ENCODE measurements around the gene CXorf65. TPM values are rescaled to one million over a fixed set of nuclear protein-coding genes. Genes with fewer than 3 reads are reported as not detected.

Gene CXorf65
- total RNA-seq, 1 donor from 2014 or later, result not detected

DNA sequence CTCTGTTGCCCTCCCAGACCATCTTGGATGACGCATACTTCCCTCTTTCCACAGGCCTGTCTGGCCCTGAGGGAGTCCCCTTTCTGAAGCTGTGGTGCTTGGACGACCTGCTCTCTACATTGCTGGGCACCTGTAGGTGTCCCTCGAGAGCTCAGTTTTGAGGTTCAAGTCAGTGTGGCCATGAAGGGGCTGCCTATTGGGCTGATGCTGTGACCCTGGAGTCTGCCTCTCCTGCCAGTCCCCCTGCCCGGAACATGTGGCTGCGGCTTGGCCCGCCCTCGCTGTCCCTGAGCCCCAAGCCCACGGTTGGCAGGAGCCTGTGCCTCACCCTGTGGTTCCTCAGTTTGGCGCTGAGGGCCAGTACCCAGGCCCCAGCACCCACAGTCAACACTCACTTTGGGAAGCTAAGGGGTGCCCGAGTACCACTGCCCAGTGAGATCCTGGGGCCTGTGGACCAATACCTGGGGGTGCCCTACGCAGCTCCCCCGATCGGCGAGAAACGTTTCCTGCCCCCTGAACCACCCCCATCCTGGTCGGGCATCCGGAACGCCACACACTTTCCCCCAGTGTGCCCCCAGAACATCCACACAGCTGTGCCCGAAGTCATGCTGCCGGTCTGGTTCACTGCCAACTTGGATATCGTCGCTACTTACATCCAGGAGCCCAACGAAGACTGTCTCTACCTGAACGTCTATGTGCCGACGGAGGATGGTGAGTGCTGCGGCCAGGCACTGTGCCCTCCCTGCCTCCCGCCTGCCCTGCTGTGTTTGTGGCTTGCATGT is 41.1 kb upstream of the CXorf65 start:
- intact Hi-C loops (cut with DNase I), result no loop called here
- no peaks in the 10 kb centered on the region for H3K36me3 ChIP-seq
- no peaks in the 10 kb centered on the region for H3K4me1 ChIP-seq
- DNase-seq (ENCODE audit: low spot score in 2 of 2), result no peak
- H3K9me3 ChIP-seq, result no peaks in the 10 kb centered on the region
- no peak overlapping the region for H3K27ac ChIP-seq
- TF ChIP-seq, protein P1, sequence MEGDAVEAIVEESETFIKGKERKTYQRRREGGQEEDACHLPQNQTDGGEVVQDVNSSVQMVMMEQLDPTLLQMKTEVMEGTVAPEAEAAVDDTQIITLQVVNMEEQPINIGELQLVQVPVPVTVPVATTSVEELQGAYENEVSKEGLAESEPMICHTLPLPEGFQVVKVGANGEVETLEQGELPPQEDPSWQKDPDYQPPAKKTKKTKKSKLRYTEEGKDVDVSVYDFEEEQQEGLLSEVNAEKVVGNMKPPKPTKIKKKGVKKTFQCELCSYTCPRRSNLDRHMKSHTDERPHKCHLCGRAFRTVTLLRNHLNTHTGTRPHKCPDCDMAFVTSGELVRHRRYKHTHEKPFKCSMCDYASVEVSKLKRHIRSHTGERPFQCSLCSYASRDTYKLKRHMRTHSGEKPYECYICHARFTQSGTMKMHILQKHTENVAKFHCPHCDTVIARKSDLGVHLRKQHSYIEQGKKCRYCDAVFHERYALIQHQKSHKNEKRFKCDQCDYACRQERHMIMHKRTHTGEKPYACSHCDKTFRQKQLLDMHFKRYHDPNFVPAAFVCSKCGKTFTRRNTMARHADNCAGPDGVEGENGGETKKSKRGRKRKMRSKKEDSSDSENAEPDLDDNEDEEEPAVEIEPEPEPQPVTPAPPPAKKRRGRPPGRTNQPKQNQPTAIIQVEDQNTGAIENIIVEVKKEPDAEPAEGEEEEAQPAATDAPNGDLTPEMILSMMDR (IDR thresholded peaks at IDR 0.05), result no peak
- no peaks in the 10 kb centered on the region for H3K27me3 ChIP-seq
- H3K4me3 ChIP-seq, result no peak overlapping the region

DNA sequence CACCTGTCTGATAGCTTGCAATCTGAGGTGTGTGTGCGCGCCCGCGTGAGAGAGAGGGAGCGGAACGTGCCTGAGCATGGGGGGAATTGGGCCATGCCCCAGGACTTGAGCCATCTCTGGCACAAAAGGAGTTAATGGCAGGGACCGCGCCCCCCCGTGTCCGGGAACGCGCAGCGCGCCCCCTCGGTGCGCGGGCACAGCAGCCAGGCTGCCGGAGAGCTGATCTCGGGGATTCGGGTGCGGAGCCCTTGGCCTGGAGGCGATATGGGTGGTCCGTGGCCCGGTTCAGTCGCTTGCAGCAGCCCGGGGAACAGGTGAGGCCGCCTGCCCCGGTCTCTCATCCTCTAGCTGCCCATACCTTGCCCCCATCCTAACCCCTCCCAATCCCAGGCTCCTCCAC is 38.1 kb upstream of the CXorf65 start, which contains the start of gene NLGN3:
Gene NLGN3 (plus strand): TSS at position 191 of the 400 bp plus-strand sequence. CDS start 2,909 bp downstream, outside the sequence.
- Histone ChIP-seq H3K27me3 (no peaks in the 10 kb centered on the region), H3K9me3 (no peaks in the 10 kb centered on the region)
- TF ChIP-seq, protein P1 (IDR thresholded peaks at IDR 0.05), result no peak

DNA sequence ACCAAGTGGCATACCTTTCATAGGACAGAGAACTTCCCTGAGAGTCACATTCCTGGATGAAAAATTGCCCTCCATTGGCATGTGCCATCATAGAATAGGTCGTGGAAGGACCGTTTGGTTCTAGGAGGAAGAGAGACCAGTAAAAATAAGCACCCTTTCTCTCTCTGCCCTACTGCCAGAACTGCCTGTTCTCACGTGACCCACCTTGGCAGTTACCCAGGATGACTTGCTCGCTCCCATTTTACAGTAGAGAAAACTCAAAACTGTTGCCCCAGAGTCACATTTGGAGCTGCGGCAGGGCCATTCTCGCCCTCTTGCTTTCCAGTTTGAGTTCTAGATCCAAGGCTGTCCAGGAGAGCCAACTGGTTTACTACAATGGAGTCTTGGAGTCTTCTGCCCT is 37.0 kb upstream of the CXorf65 start:
- DNase-seq (ENCODE audit: low spot score in 2 of 2), result peak in 1 of 2 donors; percentile 73
- Histone ChIP-seq H3K27ac (no peak overlapping the region), H3K36me3 (peaks cover 2 to 24% of the 10 kb centered on the region in 2 donors)

More for the DNA sequence above, 38.1 kb upstream of the CXorf65 start, which contains the start of gene NLGN3:
- no peak for DNase-seq (ENCODE audit: low spot score in 2 of 2)
- Histone ChIP-seq H3K36me3 (peaks cover 0 to 16% of the 10 kb centered on the region in 2 donors), H3K27ac (no peak within 1 kb of the TSS), H3K4me1 (no peaks in the 10 kb centered on the region), H3K4me3 (peak within 1 kb of the TSS; percentile 30 to 55)
- intact Hi-C loops (cut with DNase I), result no loop called here

DNA sequence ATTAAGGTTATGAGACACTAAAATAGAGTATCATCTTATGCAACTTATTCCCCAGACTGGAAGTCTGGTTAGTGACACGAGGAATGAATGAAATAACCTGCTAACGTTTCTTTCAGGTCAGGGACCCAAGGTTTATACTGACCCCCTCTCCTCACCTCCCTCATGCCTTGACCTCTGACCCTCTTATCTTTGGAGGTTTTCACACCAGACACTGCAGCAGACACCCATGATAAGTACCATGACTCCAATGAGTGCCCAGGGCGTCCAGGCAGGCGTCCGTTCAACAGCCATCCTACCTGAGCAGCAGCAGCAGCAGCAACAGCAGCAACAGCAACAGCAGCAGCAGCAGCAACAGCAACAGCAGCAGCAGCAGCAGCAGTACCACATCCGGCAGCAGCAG is 33.9 kb upstream of the CXorf65 start:
- DNase-seq (ENCODE audit: low spot score in 2 of 2), result no peak
- peaks cover 11 to 48% of the 10 kb centered on the region in 2 donors for H3K36me3 ChIP-seq
- TF ChIP-seq, protein P1 (IDR thresholded peaks at IDR 0.05), result no peak
- no peaks in the 10 kb centered on the region for H3K9me3 ChIP-seq
- no peaks in the 10 kb centered on the region for H3K27me3 ChIP-seq
- no peak overlapping the region for H3K27ac ChIP-seq
- intact Hi-C loops (cut with DNase I), result no loop called here
- no peak overlapping the region for H3K4me3 ChIP-seq
- H3K4me1 ChIP-seq, result no peaks in the 10 kb centered on the region

More for the DNA sequence above, 37.0 kb upstream of the CXorf65 start:
- intact Hi-C loops (cut with DNase I), result no loop called here
- no peaks in the 10 kb centered on the region for H3K9me3 ChIP-seq
- H3K4me3 ChIP-seq, result no peak overlapping the region
- no peaks in the 10 kb centered on the region for H3K4me1 ChIP-seq
- no peaks in the 10 kb centered on the region for H3K27me3 ChIP-seq
- TF ChIP-seq, protein P1 (IDR thresholded peaks at IDR 0.05), result no peak

DNA sequence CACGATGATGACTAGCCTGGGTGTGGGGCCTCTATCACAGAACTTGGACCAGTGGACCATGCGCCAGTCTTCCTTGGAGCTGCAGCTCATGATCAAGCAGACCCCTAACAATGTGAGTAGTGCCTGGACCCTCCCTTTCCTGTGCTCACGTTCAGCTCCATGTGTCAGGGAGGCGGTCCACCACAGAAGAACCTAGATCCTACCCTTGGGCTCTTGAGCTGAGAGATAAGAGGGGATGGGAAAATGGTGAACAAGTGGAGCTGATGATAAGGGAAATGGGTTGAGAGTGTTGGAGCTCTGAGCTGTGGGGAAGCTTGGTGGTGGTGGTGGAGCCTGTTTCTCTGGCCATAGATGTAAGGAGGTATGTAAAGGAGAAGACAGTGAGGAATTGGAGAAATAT is 25.0 kb upstream of the CXorf65 start:
- Histone ChIP-seq H3K27ac (no peak overlapping the region), H3K4me1 (no peaks in the 10 kb centered on the region), H3K9me3 (no peaks in the 10 kb centered on the region), H3K36me3 (peaks cover 25 to 81% of the 10 kb centered on the region in 2 donors), H3K27me3 (no peaks in the 10 kb centered on the region), H3K4me3 (no peak overlapping the region)
- TF ChIP-seq, protein P1 (IDR thresholded peaks at IDR 0.05), result no peak
- DNase-seq (ENCODE audit: low spot score in 2 of 2), result no peak
- intact Hi-C loops (cut with DNase I), result no loop called here

Data from ascending aorta (tissue), 2 donors.